Skeletal muscle satellite cell (primary cell): ENCODE results near the gene ROS1.

Experiments
- H3K27me3 ChIP-seq: 2 replicates; pipeline ENCODE4 v1.7.0; 2013; ENCODE audit warnings: low read length; ENCODE audit not compliant: control insufficient read depth, insufficient read depth
- H3K36me3 ChIP-seq: 2 replicates; pipeline ENCODE4 v1.7.0; 2013; ENCODE audit warnings: mild to moderate bottlenecking, control low read depth, low read length; ENCODE audit not compliant: insufficient read depth
- H3K4me1 ChIP-seq: 2 replicates; pipeline ENCODE4 v1.7.0; 2013; ENCODE audit warnings: low read length; ENCODE audit not compliant: control insufficient read depth, insufficient read depth
- H3K4me2 ChIP-seq: 2 replicates; pipeline ENCODE4 v1.7.0; 2013; ENCODE audit warnings: mild to moderate bottlenecking, low read length
- H3K4me3 ChIP-seq: 2 replicates; pipeline ENCODE4 v1.7.0; 2013; ENCODE audit warnings: low read length
- H3K9ac ChIP-seq: 2 replicates; pipeline ENCODE4 v1.7.0; 2013; ENCODE audit warnings: mild to moderate bottlenecking, low read depth, low read length, moderate library complexity
- H3K9me3 ChIP-seq: replicated peaks from 2 replicates; pipeline ENCODE4 v1.7.0; 2013; ENCODE audit warnings: mild to moderate bottlenecking, control low read depth, low read length

The ROS1 gene

DNA sequence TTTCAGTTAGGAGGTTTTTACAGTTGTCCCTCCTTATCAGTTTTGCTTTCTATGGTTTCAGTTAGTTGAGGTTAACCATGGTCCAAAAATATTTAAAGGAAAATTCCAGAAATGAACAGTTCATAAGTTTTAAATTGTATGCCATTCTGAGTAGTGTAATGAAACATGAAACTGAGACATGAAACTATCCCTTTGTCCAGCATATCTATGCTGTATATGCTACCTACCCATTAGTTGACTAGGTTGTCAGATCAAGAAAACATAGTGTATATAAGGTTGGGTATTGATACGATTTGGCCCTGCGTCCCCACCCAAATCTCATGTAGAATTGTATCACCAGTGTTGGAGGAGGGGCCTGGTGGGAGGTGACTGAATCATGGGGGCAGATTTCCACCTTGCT is 121.3 kb downstream of the ROS1 start:
- peaks cover 6% of the 10 kb centered on the region for H3K4me1 ChIP-seq
- H3K4me2 ChIP-seq, result no peak overlapping the region
- no peak overlapping the region for H3K9ac ChIP-seq
- no peaks in the 10 kb centered on the region for H3K27me3 ChIP-seq
- no peaks in the 10 kb centered on the region for H3K36me3 ChIP-seq
- no peak overlapping the region for H3K4me3 ChIP-seq
- H3K9me3 ChIP-seq, result no peaks in the 10 kb centered on the region

DNA sequence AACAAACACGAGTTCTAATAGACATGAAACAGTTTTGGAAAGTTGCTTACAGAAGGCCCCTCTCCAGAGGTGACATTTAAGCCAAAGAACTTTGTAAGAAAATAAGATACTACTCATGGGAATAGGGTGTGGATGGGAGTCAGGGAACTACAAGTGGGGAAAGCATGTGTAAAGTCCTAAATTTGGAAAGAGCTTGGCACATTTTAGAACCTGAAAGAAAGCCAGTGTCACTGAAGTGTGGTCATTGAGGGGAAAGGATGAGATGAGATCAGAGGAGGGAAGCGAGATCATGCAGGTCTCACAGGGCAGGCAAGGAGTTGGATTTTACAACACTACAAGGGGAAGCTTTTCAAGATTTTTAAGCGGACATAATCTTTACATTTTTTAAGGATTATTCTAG is 122.4 kb downstream of the ROS1 start:
- Histone ChIP-seq H3K4me1 (no peaks in the 10 kb centered on the region), H3K27me3 (no peaks in the 10 kb centered on the region), H3K4me2 (no peak overlapping the region), H3K9me3 (no peaks in the 10 kb centered on the region), H3K9ac (no peak overlapping the region), H3K4me3 (no peak overlapping the region), H3K36me3 (no peaks in the 10 kb centered on the region)

DNA sequence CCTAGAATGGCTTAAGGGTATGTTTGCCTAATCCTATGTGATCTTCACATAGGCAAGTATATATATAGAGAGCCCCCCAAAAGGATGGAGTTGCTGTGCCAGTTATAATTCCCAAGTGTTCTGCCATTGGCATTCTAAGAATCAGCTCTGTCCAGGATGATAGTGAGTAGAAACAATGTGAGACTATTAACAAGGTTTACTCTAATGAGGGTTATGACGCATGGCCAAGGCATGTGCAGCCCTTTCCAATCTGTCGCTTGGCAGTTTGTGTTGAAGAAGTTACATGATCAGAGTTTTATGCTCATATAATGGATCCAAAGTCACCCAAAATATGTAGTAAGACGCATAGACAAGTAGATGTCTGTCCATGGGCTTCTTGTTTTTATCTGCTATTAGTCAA is 126.8 kb downstream of the ROS1 start:
- Histone ChIP-seq H3K9me3 (no peaks in the 10 kb centered on the region), H3K4me1 (no peaks in the 10 kb centered on the region), H3K27me3 (no peaks in the 10 kb centered on the region), H3K4me2 (no peak overlapping the region), H3K36me3 (no peaks in the 10 kb centered on the region), H3K4me3 (no peak overlapping the region), H3K9ac (no peak overlapping the region)

DNA sequence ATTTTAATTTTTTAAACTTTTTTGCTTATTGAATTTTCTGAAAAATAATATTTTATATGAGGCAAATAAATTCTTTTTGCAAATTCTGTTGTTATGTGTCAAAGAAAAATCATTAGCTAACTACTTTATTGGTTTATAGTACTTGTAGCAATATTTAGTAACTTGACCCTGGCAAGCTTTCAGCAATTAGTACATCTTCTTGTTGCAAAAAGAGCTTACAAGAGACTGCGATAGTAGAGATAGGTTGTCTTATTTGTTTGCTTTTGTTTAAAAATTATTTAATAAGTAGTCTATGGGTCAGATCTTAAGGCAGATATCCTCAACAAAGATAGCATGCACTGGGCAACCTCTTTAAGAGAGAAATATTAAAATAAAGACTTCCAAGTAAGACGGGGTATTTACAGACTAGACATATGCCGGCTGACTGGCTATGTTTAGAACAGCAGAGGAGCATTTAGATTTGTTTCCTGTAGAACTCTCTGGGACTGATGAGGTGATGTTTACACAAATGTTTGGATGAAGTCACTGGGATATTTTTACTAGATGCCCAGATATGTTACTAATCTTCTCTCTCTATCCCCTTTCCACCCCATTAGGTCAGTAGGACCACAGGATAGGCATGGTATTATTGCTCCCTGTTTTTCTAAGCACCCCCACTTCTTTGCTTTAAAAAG is 135.4 kb downstream of the ROS1 start:
- no peak overlapping the region for H3K9ac ChIP-seq
- H3K27me3 ChIP-seq, result no peaks in the 10 kb centered on the region
- H3K9me3 ChIP-seq, result no peaks in the 10 kb centered on the region
- H3K36me3 ChIP-seq, result no peaks in the 10 kb centered on the region
- H3K4me2 ChIP-seq, result no peak overlapping the region
- H3K4me3 ChIP-seq, result no peak overlapping the region
- H3K4me1 ChIP-seq, result no peaks in the 10 kb centered on the region

DNA sequence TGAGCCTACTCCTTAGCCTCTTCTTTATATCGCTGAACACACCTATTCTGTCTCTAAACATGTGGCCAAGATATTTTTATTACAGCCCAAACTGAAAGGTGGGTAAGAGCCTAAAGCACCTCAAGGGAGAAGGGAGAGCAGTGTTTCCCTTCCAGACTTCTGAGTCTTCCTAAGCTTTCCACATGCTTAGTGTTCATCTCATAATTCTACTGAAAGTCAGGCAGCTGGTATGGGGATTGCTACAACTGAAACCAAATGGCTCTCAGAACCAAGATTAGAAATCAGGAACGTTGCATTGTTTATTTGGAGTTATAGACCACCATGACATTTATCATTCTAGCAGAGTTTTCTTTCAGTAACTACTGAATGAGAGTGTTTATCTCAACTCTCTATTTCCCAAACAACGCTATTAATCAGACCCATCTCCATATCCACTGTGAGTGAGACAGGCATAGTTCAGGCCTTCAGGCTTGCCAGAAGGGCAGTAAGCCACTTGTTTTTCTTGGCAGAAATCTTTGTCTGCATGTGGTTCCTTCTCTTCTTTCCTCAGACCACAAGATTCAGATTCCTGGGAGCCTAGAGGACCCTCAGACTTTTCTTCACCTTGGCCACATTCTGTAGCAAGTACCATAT is 137.5 kb downstream of the ROS1 start:
- no peaks in the 10 kb centered on the region for H3K4me1 ChIP-seq
- no peaks in the 10 kb centered on the region for H3K36me3 ChIP-seq
- H3K4me2 ChIP-seq, result no peak overlapping the region
- H3K4me3 ChIP-seq, result no peak overlapping the region
- no peaks in the 10 kb centered on the region for H3K9me3 ChIP-seq
- H3K27me3 ChIP-seq, result no peaks in the 10 kb centered on the region
- H3K9ac ChIP-seq, result no peak overlapping the region

DNA sequence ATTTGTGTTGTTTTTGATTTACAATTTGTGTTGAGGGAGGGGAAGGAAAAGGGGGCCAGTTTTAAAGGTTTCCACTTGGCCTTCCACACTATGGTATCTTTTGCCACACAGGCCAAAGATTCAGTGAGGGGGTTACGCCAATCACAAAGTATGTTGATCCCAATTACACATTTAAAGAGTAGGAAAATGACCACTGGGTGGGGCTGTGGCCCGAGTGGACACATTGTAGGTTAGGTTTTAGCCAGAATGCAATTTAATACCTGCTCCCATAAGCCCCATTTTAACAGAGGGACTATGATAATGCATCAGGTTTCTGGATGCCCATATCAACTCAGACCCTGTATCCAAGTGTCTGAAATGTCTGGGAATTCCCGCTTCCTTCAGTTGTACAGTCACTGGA is 144.8 kb downstream of the ROS1 start:
- Histone ChIP-seq H3K27me3 (no peaks in the 10 kb centered on the region), H3K9me3 (no peaks in the 10 kb centered on the region)

DNA sequence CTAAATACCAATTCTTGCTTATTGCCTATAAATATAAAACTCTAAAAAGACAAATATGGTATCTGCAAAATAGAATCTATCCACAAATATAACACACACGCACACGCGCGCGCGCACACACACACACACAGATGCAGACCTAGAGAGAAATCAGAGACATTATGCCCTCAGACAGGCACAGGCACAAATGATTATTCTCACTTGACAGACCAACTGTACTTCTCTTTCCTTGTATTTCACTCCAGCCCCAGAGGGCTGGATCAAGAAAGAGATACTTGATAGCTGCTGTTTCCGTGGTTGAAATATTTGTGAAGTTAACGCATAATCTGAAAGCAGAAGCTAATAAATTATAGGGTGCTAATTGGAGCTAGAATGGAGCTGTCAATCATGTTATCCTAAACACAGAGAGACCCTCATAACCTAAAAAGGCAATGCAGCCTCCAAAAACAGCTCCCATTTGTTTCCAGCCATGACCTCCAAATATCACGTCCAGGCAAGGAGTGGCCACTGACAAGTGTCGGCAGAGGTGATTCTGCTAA is 148.9 kb downstream of the ROS1 start:
- Histone ChIP-seq H3K9me3 (no peaks in the 10 kb centered on the region), H3K9ac (no peak overlapping the region), H3K4me2 (no peak overlapping the region), H3K27me3 (peaks cover 10% of the 10 kb centered on the region), H3K36me3 (no peaks in the 10 kb centered on the region), H3K4me3 (no peak overlapping the region), H3K4me1 (peaks cover 6% of the 10 kb centered on the region)

More for the DNA sequence above, 144.8 kb downstream of the ROS1 start:
- no peak overlapping the region for H3K9ac ChIP-seq
- H3K4me1 ChIP-seq, result no peaks in the 10 kb centered on the region
- H3K36me3 ChIP-seq, result no peaks in the 10 kb centered on the region
- H3K4me2 ChIP-seq, result no peak overlapping the region
- H3K4me3 ChIP-seq, result no peak overlapping the region

DNA sequence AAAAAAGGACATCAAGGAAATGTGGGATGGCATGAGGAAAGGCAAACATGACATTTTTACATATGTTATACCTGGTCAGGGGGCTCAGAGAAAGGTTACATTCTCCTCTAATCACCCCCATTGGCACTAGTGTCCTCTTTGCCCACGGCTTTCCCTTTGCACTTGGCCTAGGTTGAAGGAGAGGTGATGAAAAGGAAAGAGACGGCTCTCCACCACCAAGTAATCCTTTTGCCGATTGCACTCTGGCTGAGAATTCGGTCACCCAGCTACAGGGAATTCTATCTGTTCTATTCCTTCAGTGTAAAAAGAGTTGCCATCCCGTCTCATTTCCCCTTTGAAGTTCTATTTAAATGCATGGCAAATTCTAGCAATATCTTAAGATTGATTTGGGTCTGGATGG is 150.0 kb downstream of the ROS1 start:
- Histone ChIP-seq H3K4me1 (peaks cover 8% of the 10 kb centered on the region), H3K27me3 (peaks cover 10% of the 10 kb centered on the region), H3K9ac (no peak overlapping the region), H3K9me3 (no peaks in the 10 kb centered on the region), H3K4me3 (no peak overlapping the region), H3K36me3 (no peaks in the 10 kb centered on the region), H3K4me2 (no peak overlapping the region)

DNA sequence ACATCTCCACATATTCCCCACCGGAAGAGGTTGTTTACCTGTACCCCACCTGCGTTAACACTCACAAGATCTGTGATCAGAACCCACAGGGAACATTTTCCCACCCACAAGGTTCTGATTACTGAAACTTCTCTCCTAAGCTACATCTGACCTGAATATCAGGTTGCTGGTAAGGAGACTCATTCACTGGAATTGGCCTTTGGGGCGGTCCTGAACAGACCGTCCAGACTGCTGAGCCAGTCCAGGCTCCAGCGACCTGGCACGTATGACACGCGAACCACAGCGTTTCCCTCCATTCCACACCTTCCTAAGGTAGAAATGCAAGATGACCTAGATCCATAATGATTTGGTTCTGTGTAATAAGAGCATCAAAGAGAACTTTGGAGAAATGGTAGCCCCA is 150.5 kb downstream of the ROS1 start:
- H3K27me3 ChIP-seq, result peaks cover 11% of the 10 kb centered on the region

DNA sequence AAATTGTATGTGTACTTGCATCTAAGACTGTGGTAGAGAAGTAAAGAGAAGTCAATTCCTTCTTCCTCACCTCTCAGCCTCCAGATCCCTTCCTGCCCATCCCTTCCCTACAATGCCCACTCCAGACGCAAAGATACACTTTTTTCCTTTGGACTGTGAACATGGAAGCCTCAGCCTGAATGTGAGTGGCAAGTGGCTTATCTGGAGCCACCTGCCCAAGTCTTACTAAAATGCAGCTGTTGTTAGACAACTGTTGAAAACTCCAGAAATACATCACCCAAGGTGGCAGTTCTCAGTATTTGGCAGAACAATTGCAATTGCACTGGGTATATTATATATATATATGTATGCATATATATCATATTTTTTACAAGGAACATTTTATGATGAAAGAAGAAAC is 152.9 kb downstream of the ROS1 start:
- H3K4me1 ChIP-seq, result peaks cover 9% of the 10 kb centered on the region
- no peaks in the 10 kb centered on the region for H3K9me3 ChIP-seq
- no peaks in the 10 kb centered on the region for H3K36me3 ChIP-seq
- H3K4me2 ChIP-seq, result no peak overlapping the region
- no peak overlapping the region for H3K9ac ChIP-seq
- peaks cover 34% of the 10 kb centered on the region for H3K27me3 ChIP-seq
- H3K4me3 ChIP-seq, result no peak overlapping the region

More for the DNA sequence above, 150.5 kb downstream of the ROS1 start:
- H3K36me3 ChIP-seq, result no peaks in the 10 kb centered on the region
- no peak overlapping the region for H3K4me3 ChIP-seq
- no peak overlapping the region for H3K4me2 ChIP-seq
- H3K9me3 ChIP-seq, result no peaks in the 10 kb centered on the region
- H3K4me1 ChIP-seq, result peaks cover 9% of the 10 kb centered on the region
- H3K9ac ChIP-seq, result no peak overlapping the region

DNA sequence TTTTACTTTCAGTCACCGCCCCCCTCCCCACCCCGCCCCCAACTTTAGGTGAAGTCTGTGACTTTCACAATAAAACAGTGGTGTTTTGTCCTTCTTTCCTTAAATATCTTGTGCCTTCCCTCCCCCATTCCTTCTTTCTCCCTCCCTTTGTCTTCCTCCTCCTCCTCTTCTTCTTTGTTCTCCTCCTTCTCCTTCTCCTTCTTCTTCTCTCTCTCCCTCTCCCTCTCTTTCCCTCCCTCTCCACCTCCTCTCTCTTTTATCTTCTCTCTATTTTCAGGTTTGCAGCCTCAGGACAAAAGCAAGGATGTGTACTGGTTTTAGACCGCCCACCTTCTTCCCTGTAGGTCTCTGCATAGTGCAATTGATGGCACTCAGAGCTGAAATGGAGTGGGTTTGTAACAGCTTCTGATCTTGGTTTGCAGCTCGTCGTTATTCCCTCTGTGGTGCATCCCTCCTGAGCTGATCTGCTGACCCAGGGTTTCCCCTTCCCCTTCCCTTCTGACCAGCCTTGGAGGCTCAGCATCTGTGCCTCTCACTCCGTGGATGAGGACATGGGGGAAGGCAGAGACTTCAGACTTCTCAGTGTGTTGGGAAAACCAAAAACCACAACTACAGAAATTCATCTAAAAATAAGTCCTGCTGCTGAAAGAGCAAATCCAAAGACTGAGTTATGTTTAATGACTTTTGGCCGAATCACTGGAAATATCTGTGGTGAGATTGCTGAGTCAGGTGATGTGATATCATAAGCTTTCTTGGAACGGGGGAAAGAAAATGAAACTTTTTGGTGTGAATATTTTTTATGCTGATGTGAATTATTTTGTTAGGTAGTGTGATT is 153.5 kb downstream of the ROS1 start:
- no peaks in the 10 kb centered on the region for H3K36me3 ChIP-seq
- peaks cover 40% of the 10 kb centered on the region for H3K27me3 ChIP-seq

More for the DNA sequence above, 153.5 kb downstream of the ROS1 start:
- no peaks in the 10 kb centered on the region for H3K9me3 ChIP-seq
- H3K9ac ChIP-seq, result no peak overlapping the region
- peaks cover 9% of the 10 kb centered on the region for H3K4me1 ChIP-seq
- no peak overlapping the region for H3K4me3 ChIP-seq
- H3K4me2 ChIP-seq, result peak overlapping the region; percentile 28
